Vagina (tissue), 2 donors: ENCODE data around the gene PPP2R5E.

ENCODE experiments used
- POLR2A ChIP-seq, 2 donors: fragments of 450-650 bp; IDR thresholded peaks; one replicate each; pipeline ENCODE4 v1.6.1; 2017; ENCODE audit warnings: antibody characterized with exemption in 2 of 2, mild to moderate bottlenecking in 2 of 2, moderate library complexity in 2 of 2
- POLR2AphosphoS5 ChIP-seq, 2 donors: sonication (generic); formaldehyde crosslinking; IDR thresholded peaks; one replicate each; pipeline ENCODE4 v1.9.0; 2017; ENCODE audit warnings: antibody characterized with exemption in 2 of 2, mild to moderate bottlenecking in 2 of 2, low read depth in 1 of 2; ENCODE audit not compliant: insufficient read depth in 1 of 2
- TF ChIP-seq, protein P1 (sequence below), 3 experiments: fragments of 450-650 bp in 2 of 3; fragments of 200-600 bp in 1 of 3; sonication (generic) in 1 of 3; IDR thresholded peaks; one replicate each; pipeline ENCODE4 v1.5.1; 2017 to 2019; ENCODE audit warnings: antibody characterized with exemption in 3 of 3, mild to moderate bottlenecking in 2 of 3, moderate library complexity in 2 of 3

DNA sequence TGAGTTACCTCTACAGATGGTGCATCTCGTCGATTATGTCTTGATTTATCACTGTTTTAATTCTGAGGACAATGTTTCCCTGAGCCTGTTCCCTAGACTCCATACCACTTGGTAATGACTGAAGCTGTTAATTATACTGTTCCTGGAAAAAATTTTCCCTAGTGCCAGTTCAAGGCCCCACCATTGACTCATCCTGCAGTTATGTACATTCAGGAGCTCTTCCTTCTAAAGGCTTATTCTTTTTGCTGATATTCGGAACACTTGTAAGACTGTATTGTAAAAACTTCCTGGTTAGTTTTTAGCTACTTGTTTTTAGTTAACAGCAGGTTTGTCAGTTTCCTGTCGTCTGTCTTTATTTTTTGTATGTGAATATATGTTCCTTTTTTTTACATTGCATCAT lies 30.4 kb upstream of the PPP2R5E start:
- TF ChIP-seq, protein P1, sequence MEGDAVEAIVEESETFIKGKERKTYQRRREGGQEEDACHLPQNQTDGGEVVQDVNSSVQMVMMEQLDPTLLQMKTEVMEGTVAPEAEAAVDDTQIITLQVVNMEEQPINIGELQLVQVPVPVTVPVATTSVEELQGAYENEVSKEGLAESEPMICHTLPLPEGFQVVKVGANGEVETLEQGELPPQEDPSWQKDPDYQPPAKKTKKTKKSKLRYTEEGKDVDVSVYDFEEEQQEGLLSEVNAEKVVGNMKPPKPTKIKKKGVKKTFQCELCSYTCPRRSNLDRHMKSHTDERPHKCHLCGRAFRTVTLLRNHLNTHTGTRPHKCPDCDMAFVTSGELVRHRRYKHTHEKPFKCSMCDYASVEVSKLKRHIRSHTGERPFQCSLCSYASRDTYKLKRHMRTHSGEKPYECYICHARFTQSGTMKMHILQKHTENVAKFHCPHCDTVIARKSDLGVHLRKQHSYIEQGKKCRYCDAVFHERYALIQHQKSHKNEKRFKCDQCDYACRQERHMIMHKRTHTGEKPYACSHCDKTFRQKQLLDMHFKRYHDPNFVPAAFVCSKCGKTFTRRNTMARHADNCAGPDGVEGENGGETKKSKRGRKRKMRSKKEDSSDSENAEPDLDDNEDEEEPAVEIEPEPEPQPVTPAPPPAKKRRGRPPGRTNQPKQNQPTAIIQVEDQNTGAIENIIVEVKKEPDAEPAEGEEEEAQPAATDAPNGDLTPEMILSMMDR (IDR thresholded peaks at IDR 0.05): no peak
- TF ChIP-seq POLR2A (IDR thresholded peaks at IDR 0.05) (no peak), POLR2AphosphoS5 (IDR thresholded peaks at IDR 0.05; ENCODE audit: insufficient read depth in 1 of 2, low read depth in 1 of 2) (no peak)
